HG02885 (cell line): Measurements from ENCODE around the gene CYTIP.
A peak's percentile ranks its signal among the peaks of the same experiment; 100 is the strongest.
"Not testable (repeated sequence)": the region's sequence is repeated elsewhere in the genome, so short reads cannot be mapped to it uniquely, and the experiment has no call there.

Experiments used
- ATAC-seq: cut with Tn5 transposase; IDR thresholded peaks from one replicate; pipeline ENCODE4 v1.9.1; 2021; ENCODE audit warnings: mild to moderate bottlenecking; ENCODE audit not compliant: unreplicated experiment, poor library complexity

Gene CYTIP

GRCh38 chr2:157427003-157427921, 16.6 kb downstream of the CYTIP start:
- no peak for ATAC-seq

GRCh38 chr2:157426477-157426994, 17.4 kb downstream of the CYTIP start:
- ATAC-seq = no peak

GRCh38 chr2:157424374-157424773, 19.5 kb downstream of the CYTIP start:
- ATAC-seq = no peak

- no peak for ATAC-seq
These were observed 21.9 kb downstream of the CYTIP start for GRCh38 chr2:157421964-157422363.

- ATAC-seq = no peak
These were observed 22.5 kb downstream of the CYTIP start for GRCh38 chr2:157421331-157421944.

- peak; percentile 66 for ATAC-seq
These were observed 23.0 kb downstream of the CYTIP start for GRCh38 chr2:157420771-157421323.

- ATAC-seq = no peak
These were observed 24.8 kb downstream of the CYTIP start for GRCh38 chr2:157419031-157419575.

- ATAC-seq = no peak
These were observed 25.6 kb downstream of the CYTIP start for GRCh38 chr2:157418239-157418641.

GRCh38 chr2:157415591-157416101, 28.2 kb downstream of the CYTIP start:
- ATAC-seq = no peak

- ATAC-seq = peak; percentile 22
These were observed 29.8 kb downstream of the CYTIP start for GRCh38 chr2:157414050-157414449.

- ATAC-seq = peak; percentile 89
These were observed 30.4 kb downstream of the CYTIP start for GRCh38 chr2:157413326-157414035.

- no peak for ATAC-seq
These were observed 32.1 kb downstream of the CYTIP start for GRCh38 chr2:157411624-157412336.

GRCh38 chr2:157405398-157405797, 38.5 kb downstream of the CYTIP start:
- ATAC-seq = not testable (repeated sequence)

- peak; percentile 99 for ATAC-seq
These were observed 39.5 kb downstream of the CYTIP start for GRCh38 chr2:157404363-157404762.

GRCh38 chr2:157402801-157403485, 40.9 kb downstream of the CYTIP start:
- ATAC-seq = not testable (repeated sequence)

GRCh38 chr2:157395811-157396210, 48.1 kb downstream of the CYTIP start:
- ATAC-seq = no peak

- ATAC-seq = no peak
These were observed 49.0 kb downstream of the CYTIP start for GRCh38 chr2:157394928-157395327.

GRCh38 chr2:157393348-157393747, 50.5 kb downstream of the CYTIP start:
- no peak for ATAC-seq

GRCh38 chr2:157388827-157389226, 55.1 kb downstream of the CYTIP start:
- ATAC-seq = no peak
